BLaER1 treated with 17β-estradiol and CSF1 and Interleukin-3, amounts not matched to agents 10 nM and 100 nM (cell line): ENCODE results near the gene ZHX3.
A peak's percentile ranks its signal among the peaks of the same experiment; 100 is the strongest.
"Not testable (repeated sequence)": the region's sequence is repeated elsewhere in the genome, so short reads cannot be mapped to it uniquely, and the experiment has no call there.

Experiments
- H3K27ac ChIP-seq, 11 experiments: shearing (Covaris generic); formaldehyde crosslinking; 2 replicates each; pipeline ENCODE4 v1.8.1; 2022
- H3K27me3 ChIP-seq, 11 experiments: shearing (Covaris generic); formaldehyde crosslinking; 2 replicates each; pipeline ENCODE4 v1.8.1; 2022
- H3K36me3 ChIP-seq, 11 experiments: shearing (Covaris generic); formaldehyde crosslinking; 2 replicates each; pipeline ENCODE4 v1.8.1; 2022
- H3K4me1 ChIP-seq, 10 experiments: shearing (Covaris generic); formaldehyde crosslinking; 2 replicates each; pipeline ENCODE4 v1.8.1; 2022
- H3K4me2 ChIP-seq, 11 experiments: shearing (Covaris generic); formaldehyde crosslinking; 2 replicates each; pipeline ENCODE4 v1.8.1; 2022
- H3K4me3 ChIP-seq, 10 experiments: shearing (Covaris generic); formaldehyde crosslinking; 2 replicates each; pipeline ENCODE4 v1.8.1; 2022
- H3K9ac ChIP-seq, 11 experiments: shearing (Covaris generic); formaldehyde crosslinking; 2 replicates each; pipeline ENCODE4 v1.8.1; 2022
- H3K9me3 ChIP-seq, 11 experiments: shearing (Covaris generic); formaldehyde crosslinking; replicated peaks in 1 of 11; 2 replicates each; pipeline ENCODE4 v1.8.1; 2022
- H4K20me1 ChIP-seq, 11 experiments: shearing (Covaris generic); formaldehyde crosslinking; 2 replicates each; pipeline ENCODE4 v1.8.1; 2022
- Cebpa-rat ChIP-seq, 11 experiments: shearing (Covaris generic); IDR thresholded peaks; 2 replicates each; pipeline ENCODE4 v1.8.1; 2022

The ZHX3 gene

DNA sequence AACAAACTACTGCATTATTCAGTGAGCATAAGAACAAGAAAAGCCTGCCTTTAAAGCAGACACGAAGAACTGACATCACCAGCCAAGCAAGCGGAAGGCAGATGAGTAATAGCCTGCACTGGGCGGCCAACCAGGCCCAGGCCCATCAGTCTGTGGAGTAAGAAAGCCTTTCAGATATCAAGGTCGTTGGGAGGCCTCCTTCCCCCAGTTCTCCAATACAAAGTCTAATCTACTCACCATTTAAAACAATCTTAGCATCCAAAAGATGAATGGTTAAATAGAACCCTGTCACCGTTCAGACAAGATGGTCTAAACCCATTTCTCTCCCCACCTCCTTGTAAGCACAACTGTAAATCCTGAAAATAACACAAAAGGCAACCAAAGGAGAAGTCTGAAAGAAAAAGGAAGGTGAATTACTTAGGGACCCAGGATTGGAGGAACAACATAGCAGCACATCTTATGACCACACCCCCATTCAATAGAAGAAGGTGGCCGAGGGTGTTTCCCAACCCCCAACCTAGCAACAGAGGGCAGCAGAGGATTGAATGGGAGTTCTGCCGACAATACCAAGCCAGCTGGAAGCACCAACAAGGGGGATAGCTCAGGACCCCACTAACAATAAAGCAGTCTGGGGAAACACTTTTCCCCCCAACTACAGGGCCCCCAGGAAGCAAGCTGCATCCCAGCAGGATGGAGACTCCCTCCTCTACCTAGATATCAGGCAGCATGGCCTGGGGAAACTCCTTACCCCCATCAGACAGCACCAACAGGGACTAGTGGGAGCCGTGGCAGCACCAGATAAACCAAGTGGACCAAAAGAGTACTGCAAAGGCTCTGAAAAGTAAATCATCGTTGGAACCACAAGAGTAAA is 67.9 kb downstream of the ZHX3 start:
- no peak overlapping the region for H3K9ac ChIP-seq
- peaks cover 31 to 55% (median 46%) of the 10 kb centered on the region in 10 experiments for H3K4me1 ChIP-seq
- no peaks in the 10 kb centered on the region for H3K9me3 ChIP-seq
- H3K27me3 ChIP-seq: no peaks in the 10 kb centered on the region
- no peak overlapping the region for H3K27ac ChIP-seq
- no peak overlapping the region for H3K4me3 ChIP-seq
- peak overlapping the region in 7 of 11 experiments; percentile 1 to 70 (median 57); a peak in 12 of 22 replicates for H3K4me2 ChIP-seq
- H3K36me3 ChIP-seq: 0 out of 22 replicates have a peak, but pooled peaks cover 0 to 4% (median 0%) of the 10 kb centered on the region in 11 experiments
- peaks cover 0 to 37% (median 0%) of the 10 kb centered on the region in 11 experiments; a peak in 5 of 22 replicates for H4K20me1 ChIP-seq
- TF ChIP-seq Cebpa-rat (IDR thresholded peaks at IDR 0.05): no peak

DNA sequence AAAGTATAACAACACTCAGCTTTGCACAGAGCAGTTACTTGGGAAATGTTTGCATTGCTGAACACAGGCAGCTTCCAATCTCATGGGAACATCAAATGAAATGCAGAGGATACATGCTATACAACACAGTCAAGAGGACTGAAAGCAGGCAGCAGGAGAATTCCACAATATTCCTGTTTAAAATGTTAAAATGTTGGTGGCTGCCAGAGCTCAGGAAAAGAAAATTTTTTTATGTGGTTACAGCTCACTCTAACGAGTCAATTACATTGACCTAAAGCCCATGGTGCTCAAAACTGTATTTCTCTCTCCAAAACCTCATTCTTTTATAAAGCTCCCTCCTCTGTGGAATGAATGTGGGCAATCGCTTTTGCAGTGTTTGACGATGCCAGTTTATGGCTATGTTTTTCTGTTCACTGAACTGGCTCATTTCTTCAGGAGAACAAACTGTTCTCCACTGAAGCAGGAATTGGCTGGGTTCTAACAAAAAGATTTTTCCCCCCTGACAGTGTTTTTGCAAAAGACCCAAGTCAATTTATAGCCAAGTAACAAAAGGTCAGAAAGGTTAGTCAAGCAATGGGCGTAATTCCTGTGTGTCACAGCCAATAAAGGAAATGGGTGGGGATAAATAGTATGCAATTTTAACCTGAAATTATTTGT is 69.0 kb downstream of the ZHX3 start:
- H3K27ac ChIP-seq: no peak overlapping the region
- H3K9ac ChIP-seq: no peak overlapping the region
- H3K4me2 ChIP-seq: peak overlapping the region; percentile 17 to 70 (median 45); a peak in 21 of 22 replicates
- H3K4me3 ChIP-seq: no peak overlapping the region
- peaks cover 32 to 60% (median 47%) of the 10 kb centered on the region in 10 experiments for H3K4me1 ChIP-seq
- H3K36me3 ChIP-seq: 0 out of 22 replicates have a peak, but pooled peaks cover 0 to 4% (median 0%) of the 10 kb centered on the region in 11 experiments
- no peak for TF ChIP-seq Cebpa-rat (IDR thresholded peaks at IDR 0.05)
- H4K20me1 ChIP-seq: peaks cover 0 to 37% (median 0%) of the 10 kb centered on the region in 11 experiments; a peak in 5 of 22 replicates
- no peaks in the 10 kb centered on the region for H3K9me3 ChIP-seq
- H3K27me3 ChIP-seq: no peaks in the 10 kb centered on the region

GRCh38 chr20:41247523-41248367 is 69.8 kb downstream of the ZHX3 start:
- Histone ChIP-seq H3K27ac (no peak overlapping the region), H3K4me2 (peak overlapping the region in 9 of 11 experiments; percentile 5 to 70 (median 43); a peak in 15 of 22 replicates), H4K20me1 (peaks cover 0 to 37% (median 0%) of the 10 kb centered on the region in 11 experiments; a peak in 5 of 22 replicates), H3K4me3 (no peak overlapping the region), H3K9me3 (no peaks in the 10 kb centered on the region), H3K9ac (no peak overlapping the region), H3K27me3 (no peaks in the 10 kb centered on the region), H3K36me3 (0 out of 22 replicates have a peak, but pooled peaks cover 0 to 4% (median 0%) of the 10 kb centered on the region in 11 experiments), H3K4me1 (peaks cover 38 to 65% (median 53%) of the 10 kb centered on the region in 10 experiments)
- no peak for TF ChIP-seq Cebpa-rat (IDR thresholded peaks at IDR 0.05)

- H3K9ac ChIP-seq: peak overlapping the region in 1 of 11 experiments; percentile 1; a peak in 1 of 22 replicates
- no peaks in the 10 kb centered on the region for H3K27me3 ChIP-seq
- peaks cover 37 to 59% (median 50%) of the 10 kb centered on the region in 10 experiments for H3K4me1 ChIP-seq
- H3K27ac ChIP-seq: peak overlapping the region in 1 of 11 experiments; percentile 11; a peak in 1 of 22 replicates
- H3K4me2 ChIP-seq: peak overlapping the region in 9 of 11 experiments; percentile 34 to 61 (median 49); a peak in 16 of 22 replicates
- H3K9me3 ChIP-seq: no peaks in the 10 kb centered on the region
- H3K4me3 ChIP-seq: no peak overlapping the region
- 0 out of 22 replicates have a peak, but pooled peaks cover 0 to 4% (median 0%) of the 10 kb centered on the region in 11 experiments for H3K36me3 ChIP-seq
- peaks cover 0 to 30% (median 0%) of the 10 kb centered on the region in 11 experiments; a peak in 5 of 22 replicates for H4K20me1 ChIP-seq
- TF ChIP-seq Cebpa-rat (IDR thresholded peaks at IDR 0.05): no peak
These were observed 72.3 kb downstream of the ZHX3 start for GRCh38 chr20:41245086-41245707.

DNA sequence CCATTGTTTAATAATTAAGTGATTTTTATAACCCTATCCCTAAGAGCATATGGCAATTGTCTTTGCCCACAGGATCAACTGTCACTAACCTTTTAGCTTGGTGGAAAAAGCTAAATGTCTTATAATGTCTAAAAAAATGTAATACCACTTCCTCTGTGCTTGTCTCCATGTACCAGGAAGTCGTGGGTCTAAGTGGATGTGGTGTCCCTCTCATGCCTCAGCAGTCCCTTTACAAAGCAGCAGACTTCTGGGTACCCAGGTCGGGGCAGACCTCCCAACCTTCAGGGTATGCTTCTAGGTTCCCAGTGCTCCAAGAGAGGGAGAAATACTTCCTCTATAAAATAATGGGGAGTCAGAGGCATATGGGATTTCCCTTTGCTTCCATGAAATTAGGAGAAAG is 74.7 kb downstream of the ZHX3 start:
- Histone ChIP-seq H3K4me3 (no peak overlapping the region), H3K27me3 (no peaks in the 10 kb centered on the region), H3K4me1 (peaks cover 13 to 41% (median 32%) of the 10 kb centered on the region in 10 experiments), H3K4me2 (peak overlapping the region; percentile 31 to 63 (median 43)), H4K20me1 (peaks cover 0 to 14% (median 0%) of the 10 kb centered on the region in 11 experiments; a peak in 5 of 22 replicates), H3K36me3 (peaks cover 0 to 9% (median 0%) of the 10 kb centered on the region in 11 experiments; a peak in 5 of 22 replicates), H3K9me3 (peaks cover 0 to 6% (median 0%) of the 10 kb centered on the region in 11 experiments; a peak in 4 of 22 replicates), H3K9ac (no peak overlapping the region), H3K27ac (no peak overlapping the region)
- TF ChIP-seq Cebpa-rat (IDR thresholded peaks at IDR 0.05): no peak

DNA sequence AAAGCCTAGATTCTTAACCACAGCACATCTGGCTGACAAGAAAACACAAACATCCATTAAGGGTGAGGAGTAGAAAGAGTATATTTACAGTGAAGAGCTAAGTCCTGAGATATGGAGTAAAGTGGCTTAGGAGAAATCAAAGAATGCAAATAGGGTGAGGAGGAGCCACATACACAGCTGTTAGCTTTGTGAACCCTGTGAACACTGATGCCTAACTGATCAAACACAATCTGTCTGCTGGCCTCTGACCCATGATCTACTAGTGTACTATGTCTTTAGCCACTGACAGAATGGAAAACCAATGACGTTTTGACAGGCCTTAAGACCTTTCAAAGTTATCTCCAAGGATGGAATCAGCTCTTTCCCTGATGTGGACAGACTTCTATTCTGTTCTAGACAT is 75.2 kb downstream of the ZHX3 start:
- Histone ChIP-seq H3K9me3 (peaks cover 0 to 6% (median 0%) of the 10 kb centered on the region in 11 experiments; a peak in 5 of 22 replicates), H3K27ac (no peak overlapping the region), H3K4me1 (peaks cover 12 to 37% (median 28%) of the 10 kb centered on the region in 10 experiments), H3K4me2 (peak overlapping the region in 10 of 11 experiments; percentile 31 to 63 (median 41); a peak in 18 of 22 replicates), H3K27me3 (no peaks in the 10 kb centered on the region), H3K4me3 (no peak overlapping the region), H3K9ac (no peak overlapping the region), H4K20me1 (peaks cover 0 to 10% (median 0%) of the 10 kb centered on the region in 11 experiments; a peak in 5 of 22 replicates), H3K36me3 (peaks cover 0 to 9% (median 0%) of the 10 kb centered on the region in 11 experiments; a peak in 5 of 22 replicates)
- TF ChIP-seq Cebpa-rat (IDR thresholded peaks at IDR 0.05): no peak

GRCh38 chr20:41237233-41237632 is 80.3 kb downstream of the ZHX3 start:
- not testable (repeated sequence) for H3K4me3 ChIP-seq, H3K27me3 ChIP-seq, H3K9ac ChIP-seq

GRCh38 chr20:41236818-41237217 is 80.7 kb downstream of the ZHX3 start:
- H3K27ac ChIP-seq, H3K9me3 ChIP-seq, H3K4me3 ChIP-seq, H3K9ac ChIP-seq, H3K27me3 ChIP-seq, H3K36me3 ChIP-seq, H3K4me2 ChIP-seq: not testable (repeated sequence)
- peaks cover 6 to 30% (median 12%) of the 10 kb centered on the region in 10 experiments for H3K4me1 ChIP-seq
- peaks cover 0 to 16% (median 5%) of the 10 kb centered on the region in 11 experiments; a peak in 9 of 22 replicates for H4K20me1 ChIP-seq

More at GRCh38 chr20:41237233-41237632, 80.3 kb downstream of the ZHX3 start:
- Histone ChIP-seq H3K4me1 (peaks cover 2 to 26% (median 8%) of the 10 kb centered on the region in 10 experiments; a peak in 19 of 20 replicates), H4K20me1 (peaks cover 0 to 16% (median 5%) of the 10 kb centered on the region in 11 experiments; a peak in 9 of 22 replicates)
- not testable (repeated sequence) for H3K4me2 ChIP-seq, H3K36me3 ChIP-seq, H3K27ac ChIP-seq, H3K9me3 ChIP-seq
